HG02571 (cell line): ENCODE measurements around the gene HLA-DRB1.
"Not testable (repeated sequence)": the region's sequence is repeated elsewhere in the genome, so short reads cannot be mapped to it uniquely, and the experiment has no call there.

Experiments
- ATAC-seq: cut with Tn5 transposase; IDR thresholded peaks from one replicate; pipeline ENCODE4 v1.9.1; 2021; ENCODE audit warnings: mild to moderate bottlenecking, moderate library complexity; ENCODE audit not compliant: unreplicated experiment

The HLA-DRB1 gene

DNA sequence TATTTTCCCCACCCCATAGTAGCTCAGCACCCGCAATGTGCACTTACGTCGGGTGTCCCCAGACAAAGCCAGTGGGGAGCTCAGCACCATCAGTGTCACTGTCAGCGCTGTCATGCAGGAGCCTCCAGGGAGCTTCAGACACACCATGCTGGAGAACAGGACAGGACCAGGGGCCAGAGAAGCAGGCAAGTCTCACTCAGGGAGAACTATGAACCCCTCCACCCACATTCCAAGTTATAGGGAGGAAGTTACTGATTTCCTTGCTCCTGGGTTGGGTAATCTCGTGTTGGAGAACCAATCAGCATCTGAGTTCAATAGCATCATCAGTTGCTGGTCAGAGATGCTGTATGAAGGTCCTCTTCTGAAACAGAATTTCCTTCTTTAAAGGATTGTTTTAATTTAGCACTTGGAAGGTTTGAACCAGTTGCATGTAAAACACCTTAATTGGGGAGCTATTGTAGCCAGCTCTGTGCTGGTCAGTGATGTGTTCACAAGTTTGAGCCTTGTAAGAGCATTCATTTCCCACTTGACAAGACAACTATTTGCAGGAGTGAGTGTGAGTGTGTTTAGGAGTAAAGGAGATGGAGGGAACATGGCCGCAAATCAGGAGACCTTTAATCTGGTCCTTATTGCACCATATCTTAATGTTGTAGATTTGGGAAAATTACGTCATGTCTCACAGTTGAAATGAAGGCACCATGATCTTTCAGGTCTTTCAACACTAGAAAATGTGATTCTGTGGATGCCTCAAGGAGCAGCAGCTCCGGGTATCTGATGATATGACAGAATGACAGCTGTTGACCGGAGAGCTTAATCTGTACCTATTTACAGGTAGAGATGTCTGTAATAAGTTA is at the start of gene HLA-DRB1:
TSS of gene HLA-DRB1 (minus strand) at position 253 of the 854 bp plus-strand sequence. CDS start at position 147, 106 bp downstream.
- peak; percentile 94 for ATAC-seq

DNA sequence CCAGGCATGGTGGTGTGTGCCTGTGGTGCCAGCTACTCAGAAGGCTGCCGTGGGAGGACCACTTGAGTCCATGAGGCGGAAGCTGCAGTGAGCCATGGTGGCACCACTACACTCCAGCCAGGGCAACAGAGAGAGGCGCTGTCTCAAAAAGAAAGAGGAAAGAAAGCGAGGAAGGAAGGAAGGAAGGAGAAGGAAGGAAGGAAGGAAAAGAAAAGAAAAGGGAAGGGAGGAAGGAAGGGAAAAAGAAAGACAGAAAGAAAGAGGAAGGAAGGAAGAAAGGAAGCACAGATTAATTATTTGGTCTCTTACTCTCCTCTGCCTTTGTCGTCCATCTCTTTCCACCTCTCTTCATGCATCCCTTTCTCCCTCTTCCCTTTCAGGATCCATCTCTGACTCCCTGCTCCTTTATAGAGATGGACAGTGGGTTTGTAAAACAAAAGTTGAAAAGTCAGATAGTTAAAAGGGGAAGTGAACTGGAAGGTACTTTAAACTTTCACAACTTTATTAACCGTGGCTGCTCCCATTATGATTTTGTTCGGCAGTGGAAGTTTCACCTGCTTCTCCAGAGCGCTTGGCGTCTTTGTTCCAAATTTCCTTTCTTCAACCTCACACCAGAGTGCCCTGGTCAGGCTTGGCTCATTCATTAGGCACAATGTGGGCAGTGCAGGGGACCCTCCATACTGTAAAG is 49.0 kb upstream of the HLA-DRB1 start:
- ATAC-seq = no peak

DNA sequence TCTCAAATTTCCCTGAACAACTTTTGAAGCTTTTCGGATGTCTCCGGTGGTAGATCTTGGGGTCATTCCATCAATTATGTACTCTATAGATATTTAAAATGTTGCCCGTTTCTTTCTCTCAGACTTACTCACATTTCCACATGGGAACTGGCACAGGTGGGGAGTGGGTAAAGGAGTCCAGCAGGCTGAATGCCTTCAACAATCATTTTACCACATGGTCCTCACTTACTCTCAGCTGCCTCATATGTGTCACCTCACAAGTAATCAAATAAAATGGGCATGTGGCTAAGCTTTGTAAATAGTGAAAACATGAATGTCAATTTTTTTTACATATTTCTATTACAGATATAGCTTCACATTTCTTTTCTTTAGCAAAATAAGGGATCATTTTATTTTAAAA is 48.2 kb upstream of the HLA-DRB1 start:
- ATAC-seq = no peak

DNA sequence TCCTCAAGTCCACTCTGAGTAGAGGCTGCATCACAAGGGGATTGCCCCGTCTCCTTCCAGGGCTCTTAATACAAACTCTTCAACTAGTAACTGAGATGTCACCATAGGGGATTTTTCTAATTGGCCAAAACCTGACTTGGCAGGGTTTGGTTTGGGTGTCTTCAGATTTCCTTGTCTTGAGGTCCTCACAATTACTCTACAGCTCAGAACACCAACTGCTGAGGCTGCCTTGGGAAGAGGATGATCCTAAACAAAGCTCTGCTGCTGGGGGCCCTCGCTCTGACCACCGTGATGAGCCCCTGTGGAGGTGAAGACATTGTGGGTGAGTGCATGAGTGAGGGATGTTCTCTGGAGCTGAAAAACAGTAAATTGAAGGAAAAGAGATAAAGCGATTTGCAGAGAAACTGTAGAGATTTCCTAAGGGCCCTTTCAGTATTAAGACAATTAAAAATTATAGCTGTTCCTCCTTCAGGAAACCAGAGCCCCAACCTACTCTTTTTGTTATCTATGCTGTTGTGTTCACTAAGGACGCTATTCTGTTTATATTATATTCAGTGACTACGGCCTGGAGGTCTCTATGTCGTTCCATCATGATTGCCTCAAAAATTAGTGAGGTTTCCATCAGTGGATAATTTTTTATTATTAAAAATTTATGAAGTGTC is 47.7 kb upstream of the HLA-DRB1 start, which contains the start of gene HLA-DQA1:
TSS of gene HLA-DQA1 (plus strand) at position 188 of the 662 bp plus-strand sequence. CDS start at position 241, 53 bp downstream.
- peak; percentile 56 for ATAC-seq

DNA sequence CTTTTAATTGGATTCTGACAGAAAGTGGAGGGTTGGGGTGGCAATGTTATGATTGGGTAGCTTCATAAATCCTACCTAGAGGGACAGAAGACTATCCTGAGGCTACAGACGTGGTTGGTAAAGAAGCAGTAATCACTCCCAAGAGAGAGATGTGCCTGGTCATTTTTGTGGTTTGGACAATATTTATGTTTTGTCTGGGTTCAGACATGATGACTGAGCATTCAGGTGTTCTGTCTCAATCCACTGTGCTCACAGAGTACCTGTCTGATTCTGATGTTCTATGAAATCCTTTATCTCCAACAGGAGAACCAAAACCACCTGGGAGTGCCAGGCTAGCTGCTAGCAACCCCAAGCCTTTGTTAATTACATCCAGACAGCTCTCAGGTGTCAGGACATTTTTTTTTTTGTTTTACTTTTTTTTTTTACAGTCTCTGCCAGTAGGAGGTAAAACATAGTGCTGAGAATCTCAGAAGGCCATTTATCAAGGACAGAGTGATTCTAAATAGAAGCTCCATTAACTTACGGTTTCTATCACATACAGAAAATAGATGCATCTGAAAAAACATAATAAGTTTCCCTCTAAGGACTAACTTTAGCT is 46.0 kb upstream of the HLA-DRB1 start:
- no peak for ATAC-seq

DNA sequence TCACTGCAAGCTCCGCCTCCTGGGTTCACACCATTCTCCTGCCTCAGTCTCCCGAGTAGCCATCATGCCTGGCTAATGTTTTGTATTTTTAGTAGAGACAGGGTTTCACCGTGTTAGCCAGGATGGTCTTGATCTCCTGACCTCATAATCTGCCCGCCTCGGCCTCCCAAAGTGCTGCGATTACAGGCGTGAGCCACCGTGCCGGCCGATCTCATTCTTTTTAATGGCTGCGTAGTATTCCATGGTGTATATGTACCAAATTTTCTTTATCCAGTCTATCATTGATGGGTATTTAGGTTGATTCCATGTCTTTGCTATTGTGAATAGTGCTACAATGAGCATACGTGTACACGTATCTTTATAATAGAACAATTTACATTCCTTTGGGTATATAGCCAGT is 40.1 kb upstream of the HLA-DRB1 start:
- ATAC-seq = not testable (repeated sequence)

DNA sequence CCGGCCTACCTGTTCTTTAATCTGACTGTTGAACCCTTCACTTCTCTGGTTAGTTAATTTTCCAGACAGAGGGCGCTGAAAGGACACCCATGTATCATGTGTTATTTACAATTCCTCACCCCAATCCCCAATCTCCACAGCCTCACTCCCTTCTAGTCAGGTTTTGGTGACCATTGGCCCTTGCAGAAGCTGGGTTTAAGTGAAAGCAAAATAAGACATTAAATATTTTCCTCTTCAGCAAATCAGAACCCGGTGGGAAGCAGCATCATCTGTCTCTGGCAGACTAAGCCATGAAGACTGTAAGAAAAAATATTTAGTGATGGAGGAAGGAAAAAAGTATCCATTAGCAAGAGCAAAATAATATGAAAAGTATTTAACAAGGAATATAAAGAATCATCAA is 38.2 kb upstream of the HLA-DRB1 start:
- no peak for ATAC-seq

DNA sequence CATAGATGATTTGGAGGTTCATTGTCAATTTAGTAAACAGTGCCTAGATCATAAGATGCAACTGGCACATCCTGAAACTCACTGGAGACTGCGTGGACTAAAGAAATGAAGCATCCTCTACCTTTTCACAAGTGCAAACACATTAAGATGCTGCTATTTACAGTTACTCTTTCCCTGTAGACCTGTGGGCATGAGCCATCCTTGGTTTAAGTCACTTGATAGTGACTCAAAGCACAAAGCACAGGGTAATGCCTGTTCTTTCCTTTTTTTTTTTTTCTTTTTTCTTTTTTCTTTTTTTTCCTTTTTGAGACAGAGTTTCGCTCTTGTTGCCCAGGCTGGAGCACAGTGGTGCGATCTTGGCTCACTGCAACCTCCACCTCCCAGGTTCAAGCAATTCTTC is 37.6 kb upstream of the HLA-DRB1 start:
- no peak for ATAC-seq

DNA sequence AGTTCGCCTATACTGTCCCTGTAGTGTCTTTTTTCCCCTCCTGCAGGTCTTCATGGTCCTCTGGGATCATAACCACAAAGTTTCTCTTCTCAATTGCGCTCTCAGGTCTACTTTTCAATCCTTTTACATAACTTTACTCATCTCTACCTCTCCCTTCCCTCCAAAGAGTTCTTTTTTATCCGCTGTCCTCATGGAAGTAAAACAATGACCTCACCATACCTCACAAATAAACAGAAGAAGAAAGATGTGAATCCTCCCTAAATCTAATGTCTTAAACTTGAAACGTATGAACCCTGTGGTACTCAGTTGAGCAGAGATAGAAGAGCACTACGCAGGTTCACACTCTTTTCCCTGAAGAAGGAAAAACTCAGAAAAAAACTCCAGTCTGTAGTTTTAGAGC is 35.5 kb upstream of the HLA-DRB1 start:
- ATAC-seq = no peak

DNA sequence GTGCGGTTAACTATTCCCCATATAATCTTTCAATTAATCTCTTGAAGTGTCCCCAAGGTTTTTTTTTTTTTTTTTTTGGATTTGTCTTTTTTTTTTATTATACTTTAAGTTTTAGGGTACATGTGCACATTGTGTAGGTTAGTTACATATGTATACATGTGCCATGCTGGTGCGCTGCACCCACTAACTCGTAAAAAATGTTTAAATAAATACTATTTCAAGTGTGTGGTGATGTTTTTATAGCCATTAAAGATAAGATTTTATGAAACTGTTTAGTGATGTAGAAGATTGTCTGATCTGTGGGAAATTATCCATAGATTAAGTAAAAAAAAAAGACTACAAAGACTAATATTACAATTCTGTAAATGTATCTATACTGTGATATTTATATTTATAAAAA is 34.9 kb upstream of the HLA-DRB1 start:
- no peak for ATAC-seq

DNA sequence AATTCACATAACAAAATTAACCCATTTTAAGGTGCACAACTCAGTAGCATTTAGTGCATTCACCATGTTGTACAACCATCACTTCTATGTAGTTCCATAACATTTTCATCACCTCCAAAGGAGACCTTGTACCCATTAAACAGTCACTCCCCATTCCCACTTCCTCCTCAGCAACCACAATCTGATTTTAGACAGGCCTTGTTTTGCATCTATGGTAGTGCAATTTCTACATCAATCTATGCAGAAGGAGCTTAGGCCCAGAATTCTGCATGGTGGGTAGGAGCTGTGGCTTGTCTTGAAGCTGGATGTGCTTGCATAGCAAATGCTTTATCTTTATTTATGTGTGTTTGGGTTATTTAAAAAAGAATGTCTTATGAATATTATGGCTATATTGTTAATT is 34.0 kb upstream of the HLA-DRB1 start:
- ATAC-seq = no peak

DNA sequence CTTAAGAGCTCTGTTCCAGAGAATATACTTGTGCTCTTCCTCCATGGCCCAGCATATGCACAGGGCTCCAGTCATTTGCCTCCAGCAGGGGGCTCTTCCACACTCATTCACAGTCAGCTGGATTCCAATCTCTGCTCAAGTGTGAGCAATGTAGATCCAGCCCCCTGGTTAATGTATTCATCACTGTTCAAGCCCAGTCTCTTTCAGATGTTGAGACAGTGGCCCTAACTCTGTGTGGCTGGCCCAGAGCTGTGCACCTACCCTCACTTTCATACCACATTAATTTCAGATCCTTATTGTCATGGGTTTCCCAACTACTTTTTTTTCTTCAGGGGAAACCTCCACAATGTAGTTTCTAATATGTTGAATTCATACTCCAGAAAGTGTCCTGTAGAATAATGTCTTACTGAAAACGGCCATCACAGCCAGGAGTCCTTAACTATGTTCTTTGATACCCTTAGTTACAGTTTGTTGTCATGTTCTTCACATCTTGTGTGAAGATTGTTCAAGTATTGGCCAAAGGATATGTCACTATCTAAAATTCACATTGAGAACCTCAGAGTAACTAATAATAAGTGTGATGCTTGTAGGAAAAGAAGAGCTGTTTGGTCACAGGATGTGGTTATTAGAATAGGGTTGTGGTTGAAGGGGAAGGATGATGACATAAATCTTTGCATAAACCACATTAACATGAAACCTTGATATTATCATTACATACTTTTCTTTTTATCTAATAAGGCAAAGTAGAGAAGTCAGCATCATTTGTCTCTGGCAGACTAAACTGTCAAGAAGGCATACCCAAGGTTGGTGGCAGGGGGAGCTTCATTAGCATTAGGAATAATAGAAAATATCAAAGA is 33.1 kb upstream of the HLA-DRB1 start:
- ATAC-seq = peak; percentile 76

DNA sequence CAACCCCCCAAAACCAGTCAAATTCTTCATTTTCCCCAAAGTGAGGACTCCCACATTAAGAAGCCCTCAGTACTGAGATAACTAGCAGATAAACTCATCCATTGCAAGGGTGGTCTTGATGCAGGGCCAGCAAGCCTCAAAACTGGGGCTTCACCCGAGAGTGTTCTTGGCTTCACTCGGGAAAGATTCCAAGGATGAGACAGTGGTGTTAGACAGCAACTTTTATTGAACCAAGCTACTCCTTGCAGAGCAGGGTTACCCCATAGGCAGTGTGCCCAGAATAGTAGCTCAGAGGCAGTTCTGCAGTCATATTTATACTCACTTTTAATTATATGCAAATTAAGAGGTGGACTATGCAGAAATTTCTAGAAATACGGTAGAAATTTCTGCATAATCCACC is 31.7 kb upstream of the HLA-DRB1 start:
- no peak for ATAC-seq

DNA sequence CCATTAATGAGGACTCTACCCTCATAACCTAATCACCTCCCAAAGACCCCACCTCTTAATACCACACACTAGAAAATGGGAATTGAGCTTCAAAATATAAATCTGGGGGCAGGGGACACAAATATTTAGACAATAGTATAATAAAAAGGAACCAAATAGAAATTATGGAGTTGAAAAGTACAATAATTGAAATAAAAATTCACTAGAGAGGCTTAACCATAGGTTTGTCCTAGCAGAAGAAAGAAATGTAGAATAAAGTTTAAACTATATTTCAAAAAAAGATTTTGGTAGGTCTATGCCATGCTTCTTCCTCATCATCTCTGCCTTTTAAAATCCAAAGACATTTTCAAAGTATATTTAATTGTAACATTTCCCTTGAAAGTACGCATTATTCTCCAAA is 28.1 kb upstream of the HLA-DRB1 start:
- no peak for ATAC-seq

DNA sequence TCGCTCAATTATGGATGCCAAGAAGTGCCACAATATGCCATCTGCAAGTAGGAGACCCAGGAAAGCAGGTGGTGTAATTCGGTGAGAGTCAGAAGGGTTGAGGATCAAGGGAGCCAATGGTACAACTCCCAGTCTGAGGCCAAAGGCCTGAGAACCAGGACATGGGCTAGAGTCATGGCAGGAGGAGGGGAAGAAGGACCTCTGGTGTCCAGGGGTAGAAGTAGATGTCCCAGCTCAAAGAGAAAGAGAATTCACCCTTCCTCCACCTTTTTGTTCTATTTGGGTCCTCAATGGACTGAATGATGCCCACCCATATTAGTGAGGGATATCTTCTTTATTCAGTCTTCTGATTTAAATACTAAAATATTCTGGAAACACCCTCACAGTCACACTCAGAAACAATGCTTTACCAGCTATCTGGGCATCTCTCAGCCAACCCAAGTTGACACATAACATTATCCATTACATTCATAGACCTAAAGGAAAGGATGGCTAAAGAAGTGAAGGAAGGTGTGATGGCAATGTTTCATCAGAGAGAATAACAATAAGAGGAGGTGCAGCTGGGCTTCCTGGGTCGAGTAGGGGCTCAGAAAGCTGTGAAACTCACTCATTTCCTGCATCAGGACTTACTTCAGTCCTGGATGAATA is 26.4 kb upstream of the HLA-DRB1 start:
- ATAC-seq = no peak

DNA sequence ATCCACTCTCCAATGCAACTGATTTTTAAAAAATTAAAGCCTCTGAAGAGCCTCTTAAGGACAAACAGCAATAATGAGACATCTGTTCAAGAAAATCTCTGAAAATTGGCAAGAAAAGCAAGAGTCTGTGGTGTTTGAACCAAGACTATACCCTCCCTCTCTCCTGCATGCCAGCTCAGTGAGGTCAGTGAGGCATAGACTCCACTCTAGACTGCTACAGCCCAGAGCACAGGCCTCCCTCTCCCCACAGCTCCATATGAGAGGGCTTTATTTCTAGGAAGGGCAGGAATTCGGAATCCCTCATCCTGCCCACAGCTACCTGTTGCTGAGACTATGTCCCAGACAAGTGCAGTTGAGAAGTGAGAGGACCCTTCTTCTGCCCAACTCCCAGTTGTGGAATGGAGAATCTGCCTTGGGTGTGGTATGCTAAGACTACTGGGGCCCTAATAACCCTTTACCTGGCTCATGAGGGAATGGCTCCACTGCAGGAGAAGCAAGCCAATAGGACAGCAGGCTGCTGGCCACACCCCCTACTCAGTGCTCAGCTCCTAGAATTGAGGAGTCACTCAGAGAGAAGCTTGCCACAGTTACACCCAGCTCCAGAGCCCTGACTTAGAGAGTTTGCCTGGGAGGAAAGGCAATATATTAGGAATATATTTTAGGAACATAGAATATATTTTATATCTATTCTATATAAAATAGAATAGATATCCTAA is 24.9 kb upstream of the HLA-DRB1 start:
- ATAC-seq = no peak

DNA sequence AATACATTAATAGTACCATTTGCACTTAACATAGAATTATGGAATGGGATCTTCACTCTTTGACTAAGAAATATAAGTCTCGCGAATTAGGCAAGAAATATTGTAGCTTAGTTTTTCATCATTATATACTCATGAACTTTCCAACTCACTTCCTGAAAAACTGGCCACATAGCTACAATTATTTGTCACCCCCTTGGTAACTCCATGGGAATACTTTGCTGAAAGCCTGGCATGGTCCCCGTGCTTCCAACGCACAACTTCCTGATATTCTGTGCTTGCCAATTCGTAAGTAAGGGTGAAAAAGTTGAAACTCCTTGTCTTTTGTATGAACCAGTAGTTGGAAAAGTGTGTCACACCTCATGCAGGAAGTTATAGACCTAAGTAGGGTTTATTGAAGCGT is 23.8 kb upstream of the HLA-DRB1 start:
- no peak for ATAC-seq

DNA sequence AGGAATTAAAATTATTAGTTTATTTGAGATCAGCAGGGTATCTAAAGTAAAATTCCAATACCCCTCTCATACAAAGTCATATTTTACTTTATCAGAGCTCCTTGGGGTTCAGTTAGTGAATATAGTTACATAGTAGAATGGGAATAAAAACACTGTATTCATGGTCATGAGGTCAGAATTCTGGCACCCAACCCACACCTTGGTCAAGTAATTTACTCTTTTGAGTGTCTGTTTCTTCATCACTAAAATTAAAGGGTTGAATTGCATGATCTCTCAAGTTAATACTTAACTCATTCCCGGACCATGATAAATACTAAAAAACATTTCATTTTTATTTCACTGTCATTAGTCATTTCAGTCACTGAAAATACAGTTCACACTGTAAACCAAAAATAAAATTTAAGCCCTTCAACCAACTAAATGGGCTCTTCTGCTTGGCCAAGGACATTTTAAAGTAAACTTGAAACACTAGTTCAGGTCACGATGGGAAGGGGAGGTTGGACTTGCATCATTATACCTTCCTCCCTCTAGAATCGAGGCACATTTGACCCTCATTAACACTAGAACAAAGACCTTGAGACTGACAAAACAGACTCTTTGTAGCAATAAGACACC is 21.1 kb upstream of the HLA-DRB1 start:
- ATAC-seq = no peak
